Measurements from ENCODE around the gene SELPLG.

The SELPLG gene

GRCh38 chr12:108642269-108642870 lies 8.7 kb upstream of the SELPLG start:
- no peak overlapping the region for H3K4me3 ChIP-seq (ENCODE audit: low read depth, low read length)
- no peak for DNase-seq (ENCODE audit: low read depth)
- no peak for TF ChIP-seq CTCF (IDR thresholded peaks at IDR 0.05; ENCODE audit: control insufficient read depth, extremely low read depth, insufficient read depth)

- no peak for DNase-seq (ENCODE audit: low read depth)
- no peak overlapping the region for H3K4me3 ChIP-seq (ENCODE audit: low read depth, low read length)
- no peak for TF ChIP-seq CTCF (IDR thresholded peaks at IDR 0.05; ENCODE audit: control insufficient read depth, extremely low read depth, insufficient read depth)
These were observed 8.0 kb upstream of the SELPLG start for GRCh38 chr12:108641446-108642268.

- DNase-seq (ENCODE audit: low read depth) = no peak
- no peak for TF ChIP-seq CTCF (IDR thresholded peaks at IDR 0.05; ENCODE audit: control insufficient read depth, extremely low read depth, insufficient read depth)
- no peak overlapping the region for H3K4me3 ChIP-seq (ENCODE audit: low read depth, low read length)
These were observed 7.2 kb upstream of the SELPLG start for GRCh38 chr12:108640802-108641445.

GRCh38 chr12:108638997-108639822 lies 5.5 kb upstream of the SELPLG start:
- no peak overlapping the region for H3K4me3 ChIP-seq (ENCODE audit: low read depth, low read length)
- no peak for DNase-seq (ENCODE audit: low read depth)
- TF ChIP-seq CTCF (IDR thresholded peaks at IDR 0.05; ENCODE audit: control insufficient read depth, extremely low read depth, insufficient read depth) = no peak

- no peak for TF ChIP-seq CTCF (IDR thresholded peaks at IDR 0.05; ENCODE audit: control insufficient read depth, extremely low read depth, insufficient read depth)
- H3K4me3 ChIP-seq (ENCODE audit: low read depth, low read length) = no peak overlapping the region
- no peak for DNase-seq (ENCODE audit: low read depth)
These were observed 4.6 kb upstream of the SELPLG start for GRCh38 chr12:108638141-108638827.
